Choroid plexus epithelial cell (primary cell): ENCODE data around the gene HSD17B7.
"Not testable (repeated sequence)": the region's sequence is repeated elsewhere in the genome, so short reads cannot be mapped to it uniquely, and the experiment has no call there.

ENCODE experiments used
- DNase-seq: peaks from one replicate; pipeline ENCODE4 v3.0.0-alpha.2; 2010; ENCODE audit warnings: low read depth
- H3K4me3 ChIP-seq: 2 replicates; pipeline ENCODE4 v1.5.1; 2011; ENCODE audit warnings: low read depth, mild to moderate bottlenecking, control low read depth, low read length, moderate library complexity
- TF ChIP-seq, protein P1 (sequence below): conservative IDR thresholded peaks from 2 replicates; pipeline ENCODE4 v1.5.1; 2011; ENCODE audit warnings: low read depth, mild to moderate bottlenecking, control low read depth, inconsistent platforms, low read length, moderate library complexity

Gene HSD17B7, protein sequence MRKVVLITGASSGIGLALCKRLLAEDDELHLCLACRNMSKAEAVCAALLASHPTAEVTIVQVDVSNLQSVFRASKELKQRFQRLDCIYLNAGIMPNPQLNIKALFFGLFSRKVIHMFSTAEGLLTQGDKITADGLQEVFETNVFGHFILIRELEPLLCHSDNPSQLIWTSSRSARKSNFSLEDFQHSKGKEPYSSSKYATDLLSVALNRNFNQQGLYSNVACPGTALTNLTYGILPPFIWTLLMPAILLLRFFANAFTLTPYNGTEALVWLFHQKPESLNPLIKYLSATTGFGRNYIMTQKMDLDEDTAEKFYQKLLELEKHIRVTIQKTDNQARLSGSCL

DNA sequence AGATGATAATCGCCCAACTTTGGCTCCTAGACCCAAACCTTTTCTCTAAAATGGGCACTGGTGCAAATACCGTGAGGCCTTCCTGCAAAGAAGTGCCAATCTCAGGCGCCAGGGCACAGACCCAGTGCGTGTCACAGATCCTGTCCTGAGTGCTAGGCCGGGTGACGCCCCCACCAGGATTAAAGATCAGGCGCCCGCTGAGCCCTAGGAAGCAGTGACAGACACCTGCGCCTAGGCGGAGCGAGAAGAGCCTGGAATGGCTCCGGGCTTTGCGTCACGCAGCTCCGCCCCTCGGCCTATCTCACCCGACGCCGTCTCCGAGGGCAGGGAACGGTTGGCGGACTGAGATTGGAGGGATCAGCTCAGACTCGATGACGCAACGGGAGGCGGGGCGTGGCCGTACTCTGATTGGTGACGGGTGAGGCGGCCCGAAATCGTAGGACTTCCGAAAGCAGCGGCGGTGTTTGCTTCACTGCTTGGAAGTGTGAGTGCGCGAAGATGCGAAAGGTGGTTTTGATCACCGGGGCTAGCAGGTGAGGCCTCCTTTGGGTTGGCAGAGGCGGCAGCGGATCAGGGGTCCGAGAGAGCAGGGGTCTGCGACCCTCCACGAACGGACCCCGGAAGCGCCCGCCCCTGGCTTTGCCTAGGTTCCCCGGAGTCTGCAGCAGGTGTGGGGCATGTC, at the start of gene HSD17B7:
TSS of gene HSD17B7 (plus strand) at position 400 of the 682 bp plus-strand sequence. CDS start at position 499, 99 bp downstream.
- peak within 1 kb of the TSS; percentile 64 for H3K4me3 ChIP-seq
- peak; percentile 43 for DNase-seq

GRCh38 chr1:162740755-162741154, 49.7 kb upstream of the HSD17B7 start:
- no peak for DNase-seq
- TF ChIP-seq, protein P1, sequence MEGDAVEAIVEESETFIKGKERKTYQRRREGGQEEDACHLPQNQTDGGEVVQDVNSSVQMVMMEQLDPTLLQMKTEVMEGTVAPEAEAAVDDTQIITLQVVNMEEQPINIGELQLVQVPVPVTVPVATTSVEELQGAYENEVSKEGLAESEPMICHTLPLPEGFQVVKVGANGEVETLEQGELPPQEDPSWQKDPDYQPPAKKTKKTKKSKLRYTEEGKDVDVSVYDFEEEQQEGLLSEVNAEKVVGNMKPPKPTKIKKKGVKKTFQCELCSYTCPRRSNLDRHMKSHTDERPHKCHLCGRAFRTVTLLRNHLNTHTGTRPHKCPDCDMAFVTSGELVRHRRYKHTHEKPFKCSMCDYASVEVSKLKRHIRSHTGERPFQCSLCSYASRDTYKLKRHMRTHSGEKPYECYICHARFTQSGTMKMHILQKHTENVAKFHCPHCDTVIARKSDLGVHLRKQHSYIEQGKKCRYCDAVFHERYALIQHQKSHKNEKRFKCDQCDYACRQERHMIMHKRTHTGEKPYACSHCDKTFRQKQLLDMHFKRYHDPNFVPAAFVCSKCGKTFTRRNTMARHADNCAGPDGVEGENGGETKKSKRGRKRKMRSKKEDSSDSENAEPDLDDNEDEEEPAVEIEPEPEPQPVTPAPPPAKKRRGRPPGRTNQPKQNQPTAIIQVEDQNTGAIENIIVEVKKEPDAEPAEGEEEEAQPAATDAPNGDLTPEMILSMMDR = no peak
- no peak overlapping the region for H3K4me3 ChIP-seq

- DNase-seq = no peak
- TF ChIP-seq, protein P1 = no peak
- no peak overlapping the region for H3K4me3 ChIP-seq
Observed at GRCh38 chr1:162741574-162741973, 48.9 kb upstream of the HSD17B7 start.

- H3K4me3 ChIP-seq, DNase-seq: not testable (repeated sequence)
Observed at GRCh38 chr1:162746264-162746942, 44.1 kb upstream of the HSD17B7 start.

DNA sequence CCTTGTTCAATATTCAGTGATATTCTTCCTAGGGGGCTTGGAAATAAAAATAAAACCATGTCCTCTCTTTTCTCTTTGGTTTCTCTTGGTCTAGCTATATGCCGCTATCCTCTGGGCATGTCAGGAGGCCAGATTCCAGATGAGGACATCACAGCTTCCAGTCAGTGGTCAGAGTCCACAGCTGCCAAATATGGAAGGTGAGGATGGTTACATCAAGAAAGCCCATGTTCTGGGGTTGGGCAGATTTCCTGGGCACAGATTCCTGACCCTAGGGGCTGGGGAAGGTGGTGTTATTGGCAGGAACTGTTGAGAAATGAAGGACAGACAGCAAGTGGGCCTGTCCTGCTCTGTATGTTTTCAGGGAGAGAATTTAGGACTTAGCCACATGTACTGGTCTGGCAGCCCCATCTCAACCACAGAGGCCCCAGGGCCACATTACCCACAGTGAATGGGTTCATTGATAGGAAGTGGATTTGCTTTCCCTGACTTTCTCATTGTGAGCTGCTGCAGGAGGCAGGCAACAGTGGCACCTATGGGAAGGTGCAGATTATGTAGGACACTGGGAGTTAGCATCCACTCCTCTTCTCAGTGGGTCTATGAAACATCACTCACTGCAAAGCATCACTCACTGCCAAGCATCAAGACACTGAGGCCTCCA, 37.4 kb upstream of the HSD17B7 start:
- TF ChIP-seq, protein P1 = peak; percentile 34
- DNase-seq = peak; percentile 20

GRCh38 chr1:162753998-162754585, 36.4 kb upstream of the HSD17B7 start:
- DNase-seq = no peak
- no peak overlapping the region for H3K4me3 ChIP-seq
- TF ChIP-seq, protein P1 = no peak

More for the DNA sequence above, 37.4 kb upstream of the HSD17B7 start:
- no peak overlapping the region for H3K4me3 ChIP-seq

DNA sequence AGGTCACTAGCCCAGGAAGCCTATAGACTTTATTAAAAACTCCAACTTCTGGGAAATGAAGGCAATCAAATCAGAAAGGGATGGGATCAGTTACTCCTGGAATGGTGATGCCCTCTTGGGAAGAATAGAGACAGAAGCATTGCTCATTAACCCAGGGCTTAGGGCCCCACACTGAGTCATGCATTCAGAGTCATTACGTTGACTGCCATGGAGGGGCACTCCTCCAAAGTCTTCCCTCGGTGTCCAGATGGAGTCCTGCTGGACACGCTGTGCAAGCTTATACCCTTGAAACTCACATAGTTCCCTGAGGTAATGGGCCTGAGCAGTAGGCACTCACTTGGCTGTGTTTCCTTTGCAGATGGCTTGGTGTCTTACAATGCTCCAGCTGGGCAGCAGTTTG, 35.2 kb upstream of the HSD17B7 start:
- TF ChIP-seq, protein P1 = no peak
- H3K4me3 ChIP-seq = no peak overlapping the region
- DNase-seq = no peak
